Fibroblast of the aortic adventitia (primary cell): ENCODE measurements around the gene PCDHGC4. TPM values are rescaled to one million over a fixed set of nuclear protein-coding genes. Genes with fewer than 3 reads are reported as not detected.

Experiments
- DNase-seq: peaks from one replicate; pipeline ENCODE4 v3.0.0-alpha.2; 2010; ENCODE audit warnings: low read depth
- H3K4me3 ChIP-seq: 2 replicates; pipeline ENCODE4 v1.5.1; 2011; ENCODE audit warnings: low read depth, mild to moderate bottlenecking, control low read depth, low read length, moderate library complexity
- CTCF ChIP-seq: IDR thresholded peaks from 2 replicates; pipeline ENCODE4 v1.5.1; 2011; ENCODE audit warnings: mild to moderate bottlenecking, low read length, control low read depth, inconsistent platforms; ENCODE audit not compliant: insufficient read depth
- total RNA-seq: library from RNA; depleted of rRNA; stranded (reverse); fragments of >200 nt; gene quantifications from 2 replicates; pipeline ENCODE4 v1.2.3, GENCODE V29; 2012; ENCODE audit warnings: low replicate concordance

PCDHGC4 gene
- total RNA-seq, 1 donor = 5.2 TPM

GRCh38 chr5:141489841-141490240 is 5.0 kb downstream of the PCDHGC4 start:
- no peak overlapping the region for H3K4me3 ChIP-seq
- DNase-seq = no peak
- TF ChIP-seq CTCF = no peak

- no peak for TF ChIP-seq CTCF
- no peak for DNase-seq
- no peak overlapping the region for H3K4me3 ChIP-seq
These were observed 5.4 kb downstream of the PCDHGC4 start for GRCh38 chr5:141490271-141490670.

GRCh38 chr5:141490771-141491170 is 5.9 kb downstream of the PCDHGC4 start:
- DNase-seq = no peak
- H3K4me3 ChIP-seq = no peak overlapping the region
- TF ChIP-seq CTCF = no peak

- no peak for TF ChIP-seq CTCF
- no peak for DNase-seq
- H3K4me3 ChIP-seq = no peak overlapping the region
These were observed 6.7 kb downstream of the PCDHGC4 start for GRCh38 chr5:141491323-141492167.

GRCh38 chr5:141492168-141492885 is 7.5 kb downstream of the PCDHGC4 start:
- TF ChIP-seq CTCF = no peak
- DNase-seq = no peak
- H3K4me3 ChIP-seq = no peak overlapping the region

GRCh38 chr5:141493500-141494422 is 8.9 kb downstream of the PCDHGC4 start:
- no peak overlapping the region for H3K4me3 ChIP-seq
- no peak for TF ChIP-seq CTCF
- DNase-seq = peak; percentile 56
